Measurements from ENCODE around the gene NPAS3. TPM values are rescaled to one million over a fixed set of nuclear protein-coding genes. Genes with fewer than 3 reads are reported as not detected.

Gene NPAS3
- total RNA-seq, 1 donor from 2014 or later = 2.0 TPM

- no peak for TF ChIP-seq CTCF (IDR thresholded peaks at IDR 0.05; ENCODE audit: insufficient read depth, low read length, poor library complexity, severe bottlenecking)
- H3K27me3 ChIP-seq (ENCODE audit: control insufficient read depth, insufficient read depth, low read length) = no peaks in the 10 kb centered on the region
- no peak overlapping the region for H3K4me3 ChIP-seq (ENCODE audit: low read depth, low read length)
- no peak for DNase-seq (ENCODE audit: low read depth)
- no peaks in the 10 kb centered on the region for H3K36me3 ChIP-seq (ENCODE audit: control insufficient read depth, insufficient read depth, low read length)
These were observed 517.1 kb downstream of the NPAS3 start for GRCh38 chr14:33455654-33456345.

GRCh38 chr14:33457021-33457420, 518.3 kb downstream of the NPAS3 start:
- H3K27me3 ChIP-seq (ENCODE audit: control insufficient read depth, insufficient read depth, low read length) = no peaks in the 10 kb centered on the region
- TF ChIP-seq CTCF (IDR thresholded peaks at IDR 0.05; ENCODE audit: insufficient read depth, low read length, poor library complexity, severe bottlenecking) = no peak
- no peak for DNase-seq (ENCODE audit: low read depth)
- H3K36me3 ChIP-seq (ENCODE audit: control insufficient read depth, insufficient read depth, low read length) = no peaks in the 10 kb centered on the region
- H3K4me3 ChIP-seq (ENCODE audit: low read depth, low read length) = no peak overlapping the region

GRCh38 chr14:33457617-33458016, 518.9 kb downstream of the NPAS3 start:
- Histone ChIP-seq H3K27me3 (ENCODE audit: control insufficient read depth, insufficient read depth, low read length) (no peaks in the 10 kb centered on the region), H3K36me3 (ENCODE audit: control insufficient read depth, insufficient read depth, low read length) (no peaks in the 10 kb centered on the region), H3K4me3 (ENCODE audit: low read depth, low read length) (no peak overlapping the region)
- no peak for DNase-seq (ENCODE audit: low read depth)
- TF ChIP-seq CTCF (IDR thresholded peaks at IDR 0.05; ENCODE audit: insufficient read depth, low read length, poor library complexity, severe bottlenecking) = no peak

- no peak for TF ChIP-seq CTCF (IDR thresholded peaks at IDR 0.05; ENCODE audit: insufficient read depth, low read length, poor library complexity, severe bottlenecking)
- no peaks in the 10 kb centered on the region for H3K36me3 ChIP-seq (ENCODE audit: control insufficient read depth, insufficient read depth, low read length)
- H3K4me3 ChIP-seq (ENCODE audit: low read depth, low read length) = no peak overlapping the region
- no peaks in the 10 kb centered on the region for H3K27me3 ChIP-seq (ENCODE audit: control insufficient read depth, insufficient read depth, low read length)
- DNase-seq (ENCODE audit: low read depth) = no peak
These were observed 521.5 kb downstream of the NPAS3 start for GRCh38 chr14:33460164-33460563.

- TF ChIP-seq CTCF (IDR thresholded peaks at IDR 0.05; ENCODE audit: insufficient read depth, low read length, poor library complexity, severe bottlenecking) = no peak
- Histone ChIP-seq H3K36me3 (ENCODE audit: control insufficient read depth, insufficient read depth, low read length) (no peaks in the 10 kb centered on the region), H3K27me3 (ENCODE audit: control insufficient read depth, insufficient read depth, low read length) (no peaks in the 10 kb centered on the region), H3K4me3 (ENCODE audit: low read depth, low read length) (no peak overlapping the region)
- no peak for DNase-seq (ENCODE audit: low read depth)
These were observed 522.4 kb downstream of the NPAS3 start for GRCh38 chr14:33461036-33461435.

- no peaks in the 10 kb centered on the region for H3K27me3 ChIP-seq (ENCODE audit: control insufficient read depth, insufficient read depth, low read length)
- TF ChIP-seq CTCF (IDR thresholded peaks at IDR 0.05; ENCODE audit: insufficient read depth, low read length, poor library complexity, severe bottlenecking) = no peak
- no peak overlapping the region for H3K4me3 ChIP-seq (ENCODE audit: low read depth, low read length)
- DNase-seq (ENCODE audit: low read depth) = no peak
- H3K36me3 ChIP-seq (ENCODE audit: control insufficient read depth, insufficient read depth, low read length) = no peaks in the 10 kb centered on the region
These were observed 525.1 kb downstream of the NPAS3 start for GRCh38 chr14:33463731-33464130.

Data from kidney epithelial cell (primary cell).